Measurements from ENCODE around the gene SORCS3. TPM values are rescaled to one million over a fixed set of nuclear protein-coding genes. Genes with fewer than 3 reads are reported as not detected.

SORCS3 gene
- total RNA-seq, 1 donor from 2014 or later = not detected

GRCh38 chr10:104850023-104850422, 208.9 kb downstream of the SORCS3 start:
- no peaks in the 10 kb centered on the region for H3K36me3 Mint-ChIP-seq (ENCODE audit: low read depth)
- TF ChIP-seq CTCF (IDR thresholded peaks at IDR 0.05) = no peak
- no peaks in the 10 kb centered on the region for H3K4me1 Mint-ChIP-seq
- DNase-seq (no peak), ATAC-seq (ENCODE audit: low read depth) (no peak)
- H3K27me3 Mint-ChIP-seq = no peaks in the 10 kb centered on the region
- ChIA-PET CTCF (no interaction called here), POLR2A (interaction anchor here (0.6 kb wide), 1 partner anchor 64 kb away, joined by 4 read pairs; no protein-coding TSS in a partner anchor)
- no peak overlapping the region for H3K4me3 Mint-ChIP-seq
- H3K9me3 Mint-ChIP-seq = no peaks in the 10 kb centered on the region
- no peak overlapping the region for H3K27ac Mint-ChIP-seq
- intact Hi-C loops (cut with micrococcal nuclease) = no loop called here

DNA sequence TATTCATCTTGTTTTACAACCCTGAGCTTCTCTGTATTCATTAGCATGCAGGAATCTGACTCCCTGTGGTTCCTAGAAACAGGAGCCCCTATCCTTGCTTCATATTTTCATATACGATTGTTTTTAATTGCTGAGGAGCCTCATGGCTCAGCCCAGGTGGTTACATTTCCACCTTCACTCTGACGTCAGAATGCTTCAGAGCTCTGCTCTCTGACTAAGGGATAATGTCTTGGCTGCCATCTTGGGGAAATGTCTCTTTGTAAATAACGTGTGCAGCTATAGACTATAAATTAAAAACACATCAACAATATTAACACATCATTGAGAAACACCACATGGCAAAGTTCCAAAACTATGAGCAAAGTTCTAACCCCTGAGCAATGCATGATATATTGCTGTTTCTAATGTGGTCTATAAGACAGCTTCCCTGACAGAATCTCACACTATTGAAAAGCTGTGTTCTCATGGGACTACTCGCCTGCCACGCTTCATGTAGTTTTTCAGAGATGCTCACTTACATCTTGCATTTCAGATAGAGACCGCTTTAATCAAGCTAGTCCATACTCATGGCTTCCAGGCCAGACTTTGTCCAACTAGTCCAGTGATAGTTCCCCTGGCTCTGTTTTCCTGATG, 227.0 kb downstream of the SORCS3 start:
- no peak for TF ChIP-seq CTCF (IDR thresholded peaks at IDR 0.05)
- intact Hi-C loops (cut with micrococcal nuclease) = no loop called here
- ATAC-seq (ENCODE audit: low read depth) = no peak
- CTCF ChIA-PET = no interaction called here
- H3K27ac Mint-ChIP-seq = no peak overlapping the region
- no peaks in the 10 kb centered on the region for H3K9me3 Mint-ChIP-seq
- H3K4me1 Mint-ChIP-seq = no peaks in the 10 kb centered on the region
- H3K36me3 Mint-ChIP-seq (ENCODE audit: low read depth) = no peaks in the 10 kb centered on the region
- H3K4me3 Mint-ChIP-seq = no peak overlapping the region
- POLR2A ChIA-PET = no interaction called here
- peaks cover 2% of the 10 kb centered on the region for H3K27me3 Mint-ChIP-seq
- DNase-seq = no peak

GRCh38 chr10:104872691-104873090, 231.6 kb downstream of the SORCS3 start:
- no peak for ATAC-seq (ENCODE audit: low read depth)
- no peaks in the 10 kb centered on the region for H3K9me3 Mint-ChIP-seq
- no peak overlapping the region for H3K4me3 Mint-ChIP-seq
- no peak for TF ChIP-seq CTCF (IDR thresholded peaks at IDR 0.05)
- no peaks in the 10 kb centered on the region for H3K36me3 Mint-ChIP-seq (ENCODE audit: low read depth)
- no peak for DNase-seq
- intact Hi-C loops (cut with micrococcal nuclease) = no loop called here
- H3K4me1 Mint-ChIP-seq = no peaks in the 10 kb centered on the region
- H3K27ac Mint-ChIP-seq = no peak overlapping the region
- peaks cover 2% of the 10 kb centered on the region for H3K27me3 Mint-ChIP-seq
- POLR2A ChIA-PET = no interaction called here
- CTCF ChIA-PET = no interaction called here

- Mint-ChIP-seq H3K27me3 (peaks cover 2% of the 10 kb centered on the region), H3K4me1 (no peaks in the 10 kb centered on the region), H3K27ac (no peak overlapping the region), H3K9me3 (no peaks in the 10 kb centered on the region), H3K36me3 (ENCODE audit: low read depth) (no peaks in the 10 kb centered on the region), H3K4me3 (no peak overlapping the region)
- ChIA-PET CTCF (no interaction called here), POLR2A (no interaction called here)
- DNase-seq (no peak), ATAC-seq (ENCODE audit: low read depth) (no peak)
- intact Hi-C loops (cut with micrococcal nuclease) = no loop called here
- TF ChIP-seq CTCF (IDR thresholded peaks at IDR 0.05) = no peak
Observed at GRCh38 chr10:104873161-104873560, 232.1 kb downstream of the SORCS3 start.

DNA sequence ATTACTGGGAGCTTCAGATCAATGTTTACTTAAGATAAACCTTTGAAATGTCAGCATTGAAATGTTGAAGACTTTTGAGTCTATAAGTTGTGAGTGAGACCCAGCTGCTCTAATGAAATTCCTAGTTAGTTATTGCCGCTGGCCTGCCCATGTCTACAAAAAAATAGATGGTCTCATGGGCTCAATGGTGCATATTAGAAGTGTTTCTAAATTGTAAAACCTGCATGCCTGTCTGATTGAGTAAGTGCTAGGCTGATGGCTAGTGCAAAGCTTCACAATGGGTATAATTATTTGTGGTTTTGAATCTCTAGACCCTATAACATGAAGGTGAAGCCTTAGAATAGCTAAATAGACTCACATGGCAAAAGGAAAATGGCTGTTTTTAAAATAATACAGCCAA, 234.5 kb downstream of the SORCS3 start:
- no peaks in the 10 kb centered on the region for H3K4me1 Mint-ChIP-seq
- H3K9me3 Mint-ChIP-seq = no peaks in the 10 kb centered on the region
- POLR2A ChIA-PET = no interaction called here
- H3K4me3 Mint-ChIP-seq = no peak overlapping the region
- DNase-seq (no peak), ATAC-seq (ENCODE audit: low read depth) (no peak)
- no peak overlapping the region for H3K27ac Mint-ChIP-seq
- H3K27me3 Mint-ChIP-seq = peaks cover 2% of the 10 kb centered on the region
- CTCF ChIA-PET = no interaction called here
- H3K36me3 Mint-ChIP-seq (ENCODE audit: low read depth) = no peaks in the 10 kb centered on the region
- TF ChIP-seq CTCF (IDR thresholded peaks at IDR 0.05) = no peak
- intact Hi-C loops (cut with micrococcal nuclease) = no loop called here
